CD14-positive monocyte (primary cell): Measurements from ENCODE around the gene MTR. TPM values are rescaled to one million over a fixed set of nuclear protein-coding genes. Genes with fewer than 3 reads are reported as not detected.

Experiments
- DNase-seq, 3 donors: peaks; one replicate each; pipeline ENCODE4 v3.0.0-alpha.2; 2011 to 2022
- H2AFZ ChIP-seq: 2 replicates; pipeline ENCODE4 v1.6.0; 2012; ENCODE audit warnings: mild to moderate bottlenecking, low read depth, low read length, inconsistent platforms; ENCODE audit not compliant: insufficient read depth, poor library complexity, severe bottlenecking
- H3K27ac ChIP-seq, 2 donors: 1 replicate in 1 of 2; 2 replicates in 1 of 2; pipeline ENCODE4 v1.5.1; 2012 to 2013; ENCODE audit warnings: low read length in 2 of 2, control low read depth in 1 of 2, inconsistent platforms in 1 of 2, low read depth in 1 of 2, mild to moderate bottlenecking in 1 of 2
- H3K27me3 ChIP-seq, 2 donors: one replicate each; pipeline versions ENCODE4 v1.6.0 to v1.6.1; 2011 to 2013; ENCODE audit warnings: low read length in 2 of 2; ENCODE audit not compliant: control insufficient read depth in 2 of 2, insufficient read depth in 2 of 2
- H3K36me3 ChIP-seq, 2 donors: replicated peaks in 1 of 2; 1 replicate in 1 of 2; 2 replicates in 1 of 2; pipeline versions ENCODE4 v1.5.1 to v1.6.1; 2012 to 2013; ENCODE audit warnings: low read length in 2 of 2, control low read depth in 1 of 2, inconsistent platforms in 1 of 2, mild to moderate bottlenecking in 1 of 2; ENCODE audit not compliant: insufficient read depth in 2 of 2, control insufficient read depth in 1 of 2
- H3K4me1 ChIP-seq, 2 donors: 1 replicate in 1 of 2; 2 replicates in 1 of 2; pipeline versions ENCODE4 v1.5.1 to v1.6.1; 2012 to 2013; ENCODE audit warnings: low read length in 2 of 2, control low read depth in 1 of 2, inconsistent platforms in 1 of 2, mild to moderate bottlenecking in 1 of 2, moderate library complexity in 1 of 2; ENCODE audit not compliant: insufficient read depth in 2 of 2, control insufficient read depth in 1 of 2
- H3K4me2 ChIP-seq: replicated peaks from 2 replicates; pipeline ENCODE3; 2012; ENCODE audit warnings: low read length, moderate library complexity, mild to moderate bottlenecking; ENCODE audit not compliant: poor library complexity, severe bottlenecking; ENCODE audit errors: extremely low read depth
- H3K4me3 ChIP-seq, 3 experiments: fragments of 200-600 bp in 1 of 3; sonication (generic) in 1 of 3; replicated peaks in 1 of 3; 1 replicate in 2 of 3; 2 replicates in 1 of 3; pipeline ENCODE4 v1.5.1; 2011 to 2013; ENCODE audit warnings: low read length in 3 of 3, mild to moderate bottlenecking in 3 of 3, control low read depth in 2 of 3, low read depth in 2 of 3, inconsistent platforms in 1 of 3, moderate library complexity in 1 of 3
- H3K79me2 ChIP-seq: 2 replicates; pipeline ENCODE4 v1.6.0; 2012; ENCODE audit warnings: mild to moderate bottlenecking, control low read depth, inconsistent platforms, low read length, moderate library complexity; ENCODE audit not compliant: insufficient read depth
- H3K9ac ChIP-seq: 2 replicates; pipeline ENCODE4 v1.6.0; 2017; ENCODE audit warnings: low read length, mild to moderate bottlenecking; ENCODE audit not compliant: insufficient read depth, poor library complexity, severe bottlenecking
- H3K9me3 ChIP-seq, 2 donors: replicated peaks in 1 of 2; 1 replicate in 1 of 2; 2 replicates in 1 of 2; pipeline versions ENCODE4 v1.5.1 to v1.6.1; 2012 to 2013; ENCODE audit warnings: low read length in 2 of 2, control low read depth in 1 of 2; ENCODE audit not compliant: control insufficient read depth in 1 of 2, insufficient read depth in 1 of 2
- H4K20me1 ChIP-seq: 2 replicates; pipeline ENCODE4 v1.6.0; 2012; ENCODE audit warnings: mild to moderate bottlenecking, low read length, control low read depth, moderate library complexity; ENCODE audit not compliant: insufficient read depth
- H3K27ac Mint-ChIP-seq, 7 donors: one replicate each; pipeline ENCODE4 v1.8.0; 2020; ENCODE audit warnings: mild to moderate bottlenecking in 7 of 7, mixed read lengths in 7 of 7, moderate library complexity in 6 of 7, inconsistent platforms in 2 of 7
- H3K27me3 Mint-ChIP-seq, 3 donors: one replicate each; pipeline ENCODE4 v1.8.0; 2021 to 2022; ENCODE audit warnings: low read depth in 3 of 3, mild to moderate bottlenecking in 3 of 3, mixed read lengths in 3 of 3, moderate library complexity in 3 of 3, inconsistent platforms in 1 of 3
- H3K36me3 Mint-ChIP-seq, 2 donors: one replicate each; pipeline ENCODE4 v1.8.0; 2020; ENCODE audit warnings: mixed read lengths in 2 of 2, inconsistent platforms in 1 of 2, mild to moderate bottlenecking in 1 of 2
- H3K4me1 Mint-ChIP-seq: one replicate; pipeline ENCODE4 v1.8.0; 2020; ENCODE audit warnings: mild to moderate bottlenecking, mixed read lengths
- H3K4me3 Mint-ChIP-seq, 2 donors: one replicate each; pipeline ENCODE4 v1.8.0; 2020; ENCODE audit warnings: mild to moderate bottlenecking in 2 of 2, mixed read lengths in 2 of 2, moderate library complexity in 1 of 2
- H3K9me3 Mint-ChIP-seq, 7 donors: one replicate each; pipeline ENCODE4 v1.8.0; 2020 to 2022; ENCODE audit warnings: mixed read lengths in 7 of 7, mild to moderate bottlenecking in 6 of 7, moderate library complexity in 6 of 7, inconsistent platforms in 2 of 7
- WGBS: methylation state at CpG from one replicate; pipeline ENCODE4 v1.1.5; 2013; ENCODE audit warnings: missing lambda C conversion rate; ENCODE audit not compliant: insufficient coverage; 5-methylcytosine and 5-hydroxymethylcytosine counted together
- intact Hi-C, 2 donors: fragments of 100-400 bp; cut with micrococcal nuclease; formaldehyde crosslinking; loops; one replicate each; pipeline versions ENCODE4 v1.15.0 to v1.15.1; 2023
- polyA plus RNA-seq, 3 donors: library from polyadenylated mRNA; depleted of rRNA in 1 of 3; unstranded in 2 of 3; stranded (reverse) in 1 of 3; fragments of 300-500 nt in 2 of 3; fragments of >200 nt in 1 of 3; fragmentation: Illumina TruSeq in 2 of 3; gene quantifications; 1 replicate in 2 of 3; 2 replicates in 1 of 3; pipeline ENCODE4 v1.2.3, GENCODE V29; 2012 to 2021
- TF ChIP-seq, protein P1 (sequence below): fragments of 200-600 bp; IDR thresholded peaks from one replicate; pipeline ENCODE4 v1.8.0; 2022; ENCODE audit warnings: antibody characterized with exemption, mild to moderate bottlenecking

Gene MTR
- polyA plus RNA-seq, 3 donors: 3.4 to 5.4 (median 4.7) TPM

- Histone ChIP-seq H3K36me3 (peaks cover 29 to 58% of the 10 kb centered on the region in 2 donors), H3K27me3 (no peaks in the 10 kb centered on the region), H3K79me2 (no peaks in the 10 kb centered on the region), H3K4me3 (no peak overlapping the region), H3K9ac (no peak overlapping the region), H4K20me1 (no peaks in the 10 kb centered on the region), H2AFZ (no peak overlapping the region), H3K4me1 (no peaks in the 10 kb centered on the region), H3K4me2 (no peak overlapping the region), H3K27ac (no peak overlapping the region), H3K9me3 (no peaks in the 10 kb centered on the region)
- Mint-ChIP-seq H3K4me1 (peaks cover 4% of the 10 kb centered on the region), H3K36me3 (peaks cover 51 to 52% of the 10 kb centered on the region in 2 donors), H3K9me3 (peaks cover 0 to 1% (median 0%) of the 10 kb centered on the region in 7 donors), H3K27ac (no peak overlapping the region), H3K4me3 (no peak overlapping the region), H3K27me3 (no peaks in the 10 kb centered on the region)
- no peak for DNase-seq
- no CpG with 5 or more reads among the region's 2 CpGs for WGBS
- TF ChIP-seq, protein P1, sequence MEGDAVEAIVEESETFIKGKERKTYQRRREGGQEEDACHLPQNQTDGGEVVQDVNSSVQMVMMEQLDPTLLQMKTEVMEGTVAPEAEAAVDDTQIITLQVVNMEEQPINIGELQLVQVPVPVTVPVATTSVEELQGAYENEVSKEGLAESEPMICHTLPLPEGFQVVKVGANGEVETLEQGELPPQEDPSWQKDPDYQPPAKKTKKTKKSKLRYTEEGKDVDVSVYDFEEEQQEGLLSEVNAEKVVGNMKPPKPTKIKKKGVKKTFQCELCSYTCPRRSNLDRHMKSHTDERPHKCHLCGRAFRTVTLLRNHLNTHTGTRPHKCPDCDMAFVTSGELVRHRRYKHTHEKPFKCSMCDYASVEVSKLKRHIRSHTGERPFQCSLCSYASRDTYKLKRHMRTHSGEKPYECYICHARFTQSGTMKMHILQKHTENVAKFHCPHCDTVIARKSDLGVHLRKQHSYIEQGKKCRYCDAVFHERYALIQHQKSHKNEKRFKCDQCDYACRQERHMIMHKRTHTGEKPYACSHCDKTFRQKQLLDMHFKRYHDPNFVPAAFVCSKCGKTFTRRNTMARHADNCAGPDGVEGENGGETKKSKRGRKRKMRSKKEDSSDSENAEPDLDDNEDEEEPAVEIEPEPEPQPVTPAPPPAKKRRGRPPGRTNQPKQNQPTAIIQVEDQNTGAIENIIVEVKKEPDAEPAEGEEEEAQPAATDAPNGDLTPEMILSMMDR: no peak
- intact Hi-C loops: no loop called here
Measured at GRCh38 chr1:236845830-236846229, 50.7 kb downstream of the MTR start.

DNA sequence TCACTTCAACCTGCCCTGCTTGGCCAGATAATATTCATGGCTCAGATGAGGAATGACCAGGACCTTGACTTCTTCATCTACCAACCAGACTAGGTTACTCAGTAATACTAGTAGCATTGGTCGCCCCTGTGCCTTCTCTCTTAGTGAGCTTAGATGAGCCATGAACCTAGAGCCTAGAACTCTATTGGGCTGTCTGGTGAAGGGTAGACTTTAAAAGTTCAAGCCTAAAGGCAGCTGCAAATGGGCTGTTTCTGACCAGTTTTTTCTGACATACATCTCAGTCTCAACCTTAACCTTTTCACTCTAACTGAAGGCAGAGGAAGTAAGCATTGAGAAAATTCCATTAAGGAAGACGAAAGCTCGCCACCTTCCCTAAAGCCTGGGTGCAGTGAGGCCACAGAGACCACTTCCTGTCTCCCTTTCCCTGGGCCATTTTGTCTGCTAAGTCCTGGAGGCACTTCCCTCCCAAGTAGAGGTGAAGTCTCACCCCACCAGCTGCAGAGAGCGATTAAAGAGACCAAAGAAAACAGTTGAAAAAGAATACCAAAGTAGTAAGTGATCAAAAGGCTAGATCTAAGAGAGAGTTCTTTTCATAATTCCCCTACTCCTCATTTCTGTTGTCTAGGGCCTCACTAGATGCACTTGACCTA lies 53.3 kb downstream of the MTR start:
- peaks cover 4% of the 10 kb centered on the region for H3K4me1 Mint-ChIP-seq
- Histone ChIP-seq H3K36me3 (peaks cover 44 to 73% of the 10 kb centered on the region in 2 donors), H2AFZ (no peak overlapping the region), H4K20me1 (no peaks in the 10 kb centered on the region), H3K9ac (no peak overlapping the region), H3K27ac (no peak overlapping the region), H3K79me2 (no peaks in the 10 kb centered on the region), H3K4me1 (no peaks in the 10 kb centered on the region), H3K4me2 (no peak overlapping the region), H3K9me3 (no peaks in the 10 kb centered on the region), H3K4me3 (no peak overlapping the region), H3K27me3 (no peaks in the 10 kb centered on the region)
- TF ChIP-seq, protein P1: no peak
- 17% methylated on average over 2 of the region's 4 CpGs for WGBS
- intact Hi-C loops: no loop called here
- no peak overlapping the region for H3K4me3 Mint-ChIP-seq
- H3K9me3 Mint-ChIP-seq: no peaks in the 10 kb centered on the region
- H3K27ac Mint-ChIP-seq: peak overlapping the region in 3 of 7 donors; percentile 42 to 60 (median 46)
- H3K36me3 Mint-ChIP-seq: peaks cover 53% of the 10 kb centered on the region in 2 donors
- no peaks in the 10 kb centered on the region for H3K27me3 Mint-ChIP-seq
- DNase-seq: no peak
